HuH-7 (cell line): ENCODE data around the gene LRRN3.
"Not testable (repeated sequence)": the region's sequence is repeated elsewhere in the genome, so short reads cannot be mapped to it uniquely, and the experiment has no call there.

Experiments
- DNase-seq: peaks from one replicate; pipeline ENCODE4 v3.0.0; 2011; ENCODE audit warnings: low spot score

Gene LRRN3

GRCh38 chr7:111090846-111091245 lies at the start of gene LRRN3:
Gene LRRN3 (plus strand): TSS chr7:111091127. CDS start chr7:111122773, 31,646 bp downstream.
- no peak for DNase-seq

- no peak for DNase-seq
Measured at GRCh38 chr7:111041577-111041976, 49.4 kb upstream of the LRRN3 start.

- no peak for DNase-seq
Measured at GRCh38 chr7:111042842-111043241, 48.1 kb upstream of the LRRN3 start.

- no peak for DNase-seq
Measured at GRCh38 chr7:111043561-111043960, 47.4 kb upstream of the LRRN3 start.

GRCh38 chr7:111045449-111045848 lies 45.5 kb upstream of the LRRN3 start:
- no peak for DNase-seq

- peak; percentile 23 for DNase-seq
Measured at GRCh38 chr7:111047595-111047994, 43.3 kb upstream of the LRRN3 start.

- DNase-seq = no peak
Measured at GRCh38 chr7:111049971-111050680, 40.8 kb upstream of the LRRN3 start.

- DNase-seq = no peak
Measured at GRCh38 chr7:111050875-111051416, 40.0 kb upstream of the LRRN3 start.

GRCh38 chr7:111051832-111052231 lies 39.1 kb upstream of the LRRN3 start:
- no peak for DNase-seq

- DNase-seq = no peak
Measured at GRCh38 chr7:111053035-111053434, 37.9 kb upstream of the LRRN3 start.

- DNase-seq = no peak
Measured at GRCh38 chr7:111056371-111056770, 34.6 kb upstream of the LRRN3 start.

- no peak for DNase-seq
Measured at GRCh38 chr7:111057066-111057465, 33.9 kb upstream of the LRRN3 start.

- no peak for DNase-seq
Measured at GRCh38 chr7:111059833-111060232, 31.1 kb upstream of the LRRN3 start.

- no peak for DNase-seq
Measured at GRCh38 chr7:111063166-111063565, 27.8 kb upstream of the LRRN3 start.

- no peak for DNase-seq
Measured at GRCh38 chr7:111067251-111067650, 23.7 kb upstream of the LRRN3 start.

- no peak for DNase-seq
Measured at GRCh38 chr7:111067682-111068081, 23.2 kb upstream of the LRRN3 start.

GRCh38 chr7:111068618-111069017 lies 22.3 kb upstream of the LRRN3 start:
- DNase-seq = no peak

GRCh38 chr7:111071556-111071955 lies 19.4 kb upstream of the LRRN3 start:
- DNase-seq = no peak

- not testable (repeated sequence) for DNase-seq
Measured at GRCh38 chr7:111072658-111073057, 18.3 kb upstream of the LRRN3 start.

GRCh38 chr7:111074071-111074747 lies 16.7 kb upstream of the LRRN3 start:
- DNase-seq = no peak

- DNase-seq = no peak
Measured at GRCh38 chr7:111074748-111075146, 16.2 kb upstream of the LRRN3 start.

GRCh38 chr7:111075498-111075897 lies 15.4 kb upstream of the LRRN3 start:
- DNase-seq = no peak

GRCh38 chr7:111076205-111076604 lies 14.7 kb upstream of the LRRN3 start:
- no peak for DNase-seq
